Middle frontal gyrus (tissue), 1 donor: ENCODE results near the gene NGB.
"Not testable (repeated sequence)": the region's sequence is repeated elsewhere in the genome, so short reads cannot be mapped to it uniquely, and the experiment has no call there.

Experiments
- DNase-seq: peaks from one replicate; pipeline ENCODE4 v3.0.0-alpha.2; 2015; ENCODE audit warnings: low spot score; ENCODE audit errors: extremely low spot score

The NGB gene, protein sequence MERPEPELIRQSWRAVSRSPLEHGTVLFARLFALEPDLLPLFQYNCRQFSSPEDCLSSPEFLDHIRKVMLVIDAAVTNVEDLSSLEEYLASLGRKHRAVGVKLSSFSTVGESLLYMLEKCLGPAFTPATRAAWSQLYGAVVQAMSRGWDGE

DNA sequence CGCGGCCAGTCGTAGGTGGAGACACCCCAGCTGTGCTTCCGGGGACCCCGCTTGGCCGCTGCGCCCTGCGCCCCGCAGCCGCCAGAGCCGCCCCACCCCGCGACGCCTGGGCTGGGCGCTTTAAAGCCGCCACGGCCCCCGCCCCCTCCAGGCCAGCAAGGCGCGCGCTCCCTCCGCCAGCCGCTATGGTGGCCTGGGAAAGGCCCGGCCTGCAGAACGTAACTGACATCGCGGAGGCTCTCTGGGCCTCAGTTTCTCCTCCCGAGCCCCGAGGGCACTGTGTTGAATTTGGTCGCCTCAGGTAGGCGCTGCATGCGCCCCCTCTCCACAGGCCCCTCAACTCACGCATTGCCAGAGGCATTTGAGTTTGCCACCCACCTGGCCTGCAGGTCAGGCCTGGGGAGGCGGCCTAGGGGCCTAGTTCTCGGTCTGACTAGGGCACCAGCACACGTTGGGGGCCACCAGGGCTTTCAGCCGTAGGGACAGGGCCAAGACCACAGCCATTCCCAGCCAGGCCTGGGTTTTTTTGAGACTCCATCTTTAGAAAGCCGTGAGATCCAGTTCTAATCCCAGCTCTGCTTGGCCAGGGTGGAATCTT lies at the start of gene NGB:
Gene NGB, minus strand, starts transcription at position 94 of the 598 bp plus-strand sequence. CDS start 269 bp downstream, outside the sequence.
- no peak for DNase-seq

DNA sequence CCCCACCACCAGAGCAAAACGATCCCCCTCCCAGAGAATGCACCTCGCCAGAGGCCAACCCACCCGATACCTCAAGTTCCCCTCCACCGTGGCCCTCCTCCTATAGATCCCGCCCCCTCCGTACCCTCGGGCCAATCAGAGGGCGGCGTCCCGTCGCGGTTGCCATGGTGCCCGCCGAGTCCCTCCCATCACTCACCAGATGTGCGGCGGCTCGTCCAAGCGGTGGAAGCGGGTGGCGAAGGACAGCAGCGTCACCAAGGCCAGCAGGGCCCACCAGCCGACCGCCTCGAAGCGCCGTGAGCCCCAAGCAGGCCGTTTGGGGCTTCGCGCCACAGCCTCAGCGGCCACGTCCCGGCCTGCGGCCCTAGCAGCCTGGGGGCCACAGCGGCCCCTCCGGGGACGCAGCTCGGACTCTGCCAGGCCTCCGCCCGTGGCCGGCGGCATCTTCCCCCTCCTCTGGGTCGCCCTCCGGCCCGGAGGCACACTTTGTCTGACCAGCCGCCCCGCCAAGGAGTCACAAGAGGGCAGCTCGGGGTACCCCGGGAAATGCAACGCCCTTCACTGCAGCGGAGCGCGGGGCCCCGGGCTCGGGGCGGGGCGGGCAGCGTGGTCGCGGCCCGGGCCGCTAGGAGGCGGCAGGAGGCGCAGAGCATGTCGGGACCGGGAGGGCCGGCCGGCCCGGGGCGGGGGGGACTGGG lies 49.4 kb upstream of the NGB start, which contains the start of gene POMT2:
Gene POMT2, minus strand, starts transcription at position 646 of the 698 bp plus-strand sequence. Its CDS starts 202 bp downstream, at position 444.
- DNase-seq, result peak; percentile 85

DNA sequence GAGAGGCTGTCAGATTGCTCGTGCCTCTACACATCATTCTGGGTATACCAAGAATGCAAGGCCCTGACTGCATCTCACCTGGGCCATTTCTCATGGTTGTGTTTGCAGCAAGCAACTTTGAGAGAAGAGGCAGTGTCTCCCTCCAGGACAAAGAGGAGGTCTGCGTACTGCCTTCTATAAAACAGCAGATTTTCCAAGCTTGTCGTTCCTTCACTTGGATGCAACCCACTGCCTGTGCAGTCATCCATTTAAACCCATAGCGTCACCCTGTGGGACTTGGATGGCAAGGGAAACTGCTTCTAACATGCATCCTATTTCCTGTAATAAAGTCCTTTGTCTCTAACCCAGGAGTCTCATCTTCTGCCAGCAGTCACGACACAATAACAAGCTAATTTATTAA lies 48.4 kb upstream of the NGB start:
- no peak for DNase-seq

DNA sequence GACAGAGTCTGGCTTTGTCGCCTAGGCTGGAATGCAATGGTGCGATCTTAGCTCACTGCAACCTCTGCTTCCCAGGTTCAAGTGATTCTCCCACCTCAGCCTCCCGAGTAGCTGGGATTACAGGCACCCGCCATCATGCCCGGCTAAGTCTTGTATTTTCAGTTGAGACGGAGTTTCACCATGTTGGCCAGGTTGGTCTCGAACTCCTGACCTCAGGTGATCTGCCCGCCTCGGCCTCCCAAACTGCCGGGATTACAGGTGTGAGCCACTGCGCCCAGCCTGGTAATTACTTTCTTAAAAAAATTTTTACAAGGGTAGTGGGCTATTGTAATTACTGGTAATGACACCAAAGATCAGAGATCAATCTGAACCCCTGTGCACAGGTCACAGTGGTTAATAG lies 47.8 kb upstream of the NGB start:
- DNase-seq, result not testable (repeated sequence)

DNA sequence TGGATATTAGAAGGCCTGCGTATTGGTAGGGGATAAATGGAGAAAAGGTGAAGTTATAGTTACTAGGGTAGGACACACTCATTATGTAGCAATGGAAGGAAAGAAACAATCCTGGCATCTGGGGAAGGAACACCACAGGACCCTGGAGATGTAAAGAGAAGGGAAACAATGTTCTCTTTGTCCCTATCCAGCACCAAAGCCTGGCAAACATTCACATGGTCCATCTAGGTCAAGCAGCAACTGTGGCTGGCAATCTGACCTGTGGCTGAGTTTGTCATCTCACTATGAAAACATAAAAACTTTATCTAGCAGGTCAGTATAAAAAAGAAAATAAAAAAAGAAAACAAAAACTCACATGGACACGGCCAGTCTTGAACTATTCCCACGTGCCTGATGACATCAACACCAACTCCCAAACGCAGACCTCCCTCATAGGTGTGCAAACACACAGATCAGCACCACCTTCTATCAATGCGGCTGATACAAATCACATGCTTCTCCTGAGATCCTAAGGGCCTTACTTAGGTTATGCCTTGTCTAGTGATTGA lies 47.1 kb upstream of the NGB start:
- no peak for DNase-seq

DNA sequence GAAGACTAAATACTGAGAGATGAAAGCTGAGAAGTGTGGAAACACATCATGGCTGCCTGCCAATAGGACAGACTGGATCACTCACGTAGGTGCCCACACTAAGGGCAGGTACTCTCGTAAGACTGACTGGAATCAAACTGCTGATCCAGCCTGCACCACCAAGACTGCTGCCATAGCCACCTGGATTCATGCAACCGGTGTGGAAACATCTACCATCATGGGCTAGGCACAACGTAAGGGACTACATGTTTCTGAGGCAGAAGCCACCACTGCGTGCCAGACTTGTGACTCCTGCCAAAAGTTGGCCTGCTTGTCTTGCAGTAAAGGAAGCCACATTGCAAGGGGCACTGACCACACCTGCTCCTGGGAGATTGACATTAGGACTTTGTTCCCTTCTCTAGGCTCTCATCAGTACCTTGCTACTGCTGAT lies 45.9 kb upstream of the NGB start:
- DNase-seq, result no peak

DNA sequence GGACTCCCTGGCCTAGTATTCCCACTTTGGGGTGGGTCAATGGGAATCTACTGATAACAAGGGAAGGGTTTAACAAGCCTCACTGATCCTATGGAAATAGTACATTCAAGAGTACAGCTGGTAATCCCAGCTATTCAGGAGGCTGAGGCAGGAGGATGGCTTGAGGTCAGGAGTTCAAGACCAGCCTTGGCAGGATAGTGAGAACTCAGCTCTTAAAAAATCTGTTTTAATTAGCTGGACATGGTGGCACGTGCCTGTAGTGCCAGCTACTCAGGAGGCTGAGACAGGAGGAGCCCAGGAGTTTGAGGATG lies 45.1 kb upstream of the NGB start:
- no peak for DNase-seq

DNA sequence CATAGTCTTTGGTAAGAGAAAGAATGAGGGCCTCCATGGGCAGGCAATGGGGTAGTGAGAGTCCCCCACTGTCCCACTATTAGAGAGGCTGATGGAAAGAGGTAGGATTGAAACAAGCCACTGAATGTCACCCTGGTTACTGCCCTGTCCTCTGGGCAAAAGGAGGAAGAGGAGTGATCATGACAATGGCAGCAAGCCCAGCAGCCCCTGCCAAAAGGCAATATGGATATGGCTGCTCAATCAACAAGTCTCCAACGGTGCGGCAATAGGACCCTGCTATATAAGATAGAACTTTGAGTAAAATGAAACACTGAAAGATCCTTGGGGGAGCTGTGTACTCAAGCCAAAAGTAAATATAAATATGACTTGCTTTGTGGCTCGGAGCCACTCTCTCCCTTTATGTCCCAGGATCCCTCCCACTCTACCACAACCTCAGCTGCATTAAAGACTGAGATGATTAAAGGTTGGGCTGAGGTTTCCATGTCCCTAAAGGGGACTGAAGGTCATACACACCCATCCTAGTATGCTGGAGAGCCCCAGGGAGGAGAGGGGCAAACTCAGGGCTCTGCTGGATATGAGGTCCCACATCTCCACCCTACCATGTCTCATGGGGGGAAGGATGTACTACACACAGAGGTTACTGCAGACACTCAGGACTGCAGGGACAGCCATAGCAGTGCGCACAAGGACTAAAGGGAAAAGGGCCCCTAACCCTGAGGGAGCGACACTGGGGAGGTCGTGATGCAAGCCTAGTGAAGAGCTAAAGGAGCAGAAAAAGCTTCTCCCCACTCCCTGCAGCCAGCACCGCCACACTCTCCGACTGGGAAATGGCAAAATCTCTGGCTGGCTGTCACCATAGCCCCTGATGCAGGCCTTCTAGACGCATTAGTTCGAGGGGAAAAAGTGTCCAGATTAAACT lies 43.8 kb upstream of the NGB start:
- no peak for DNase-seq

DNA sequence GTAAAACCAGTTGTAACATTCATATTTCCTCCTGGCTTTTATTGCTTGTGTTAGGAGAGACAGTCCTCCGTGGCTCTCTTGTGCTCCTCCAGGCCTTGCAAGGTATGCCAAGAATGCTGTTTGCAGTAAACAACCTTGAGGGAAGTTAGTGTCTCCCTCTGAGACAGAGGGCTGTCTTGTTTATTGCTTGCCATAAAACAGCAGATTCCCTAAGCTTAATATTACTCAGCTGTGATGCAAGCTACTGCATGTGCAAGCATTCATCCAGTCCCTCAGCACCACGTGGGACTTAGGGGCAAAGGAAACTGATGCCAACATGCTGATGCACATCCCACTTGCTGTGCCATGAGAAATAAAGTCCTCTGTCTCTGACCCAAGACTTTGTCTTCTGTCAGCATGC lies 43.0 kb upstream of the NGB start:
- no peak for DNase-seq

DNA sequence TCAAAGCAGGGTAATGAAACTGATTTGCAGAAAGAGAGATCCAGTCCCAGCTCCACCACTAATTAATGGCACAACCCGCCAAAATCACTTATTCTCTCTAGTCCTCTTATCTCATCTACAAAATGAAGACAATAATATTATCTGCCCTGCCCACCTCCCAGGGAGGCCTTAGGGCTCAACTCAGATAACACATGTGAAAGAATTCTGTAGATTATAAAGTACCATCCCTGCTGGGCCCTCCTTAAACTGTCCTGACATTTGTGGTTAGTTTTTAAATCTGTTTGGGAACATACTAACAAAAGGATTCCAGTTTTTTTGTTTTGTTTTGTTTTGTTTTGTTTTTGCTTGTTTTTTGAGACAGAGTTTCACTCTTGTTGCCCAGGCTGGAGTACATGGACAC lies 42.4 kb upstream of the NGB start:
- no peak for DNase-seq

DNA sequence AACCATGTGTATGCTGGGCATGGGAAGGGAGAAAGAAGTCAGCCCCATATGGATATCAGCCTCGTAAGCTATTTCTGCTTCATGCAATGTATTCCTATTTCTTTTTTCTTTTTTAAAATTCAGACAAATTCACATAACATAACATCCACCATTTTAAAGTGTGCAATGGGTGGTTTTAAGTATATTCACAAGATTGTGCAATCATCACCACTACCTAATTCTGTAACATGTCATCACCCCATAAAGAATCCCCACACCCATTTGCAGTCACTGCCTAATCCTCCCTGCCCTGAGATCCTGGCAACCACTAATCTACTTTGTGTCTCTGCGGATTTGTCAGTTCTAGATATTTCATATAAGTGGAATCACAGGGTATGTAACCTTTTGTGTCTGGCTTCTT lies 40.2 kb upstream of the NGB start:
- DNase-seq, result no peak

DNA sequence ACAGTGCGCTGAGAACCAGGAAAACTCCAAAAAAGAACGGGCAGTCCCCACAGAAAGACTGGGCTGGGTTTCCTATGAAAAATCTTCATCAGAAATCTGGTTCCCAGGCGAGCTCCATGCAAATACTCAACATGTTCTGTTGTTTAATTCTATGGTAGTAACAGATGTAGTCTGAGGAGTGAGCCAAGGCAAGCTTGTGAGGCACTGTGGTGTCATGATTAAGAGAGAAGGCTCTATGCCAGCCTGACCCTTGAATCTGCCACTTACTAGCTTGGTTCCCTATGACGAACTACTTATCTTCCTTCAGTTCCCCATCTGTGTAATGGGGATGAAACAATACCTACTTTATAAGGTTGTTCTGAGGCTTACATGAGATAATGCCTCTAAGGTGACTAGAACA lies 39.0 kb upstream of the NGB start:
- no peak for DNase-seq

DNA sequence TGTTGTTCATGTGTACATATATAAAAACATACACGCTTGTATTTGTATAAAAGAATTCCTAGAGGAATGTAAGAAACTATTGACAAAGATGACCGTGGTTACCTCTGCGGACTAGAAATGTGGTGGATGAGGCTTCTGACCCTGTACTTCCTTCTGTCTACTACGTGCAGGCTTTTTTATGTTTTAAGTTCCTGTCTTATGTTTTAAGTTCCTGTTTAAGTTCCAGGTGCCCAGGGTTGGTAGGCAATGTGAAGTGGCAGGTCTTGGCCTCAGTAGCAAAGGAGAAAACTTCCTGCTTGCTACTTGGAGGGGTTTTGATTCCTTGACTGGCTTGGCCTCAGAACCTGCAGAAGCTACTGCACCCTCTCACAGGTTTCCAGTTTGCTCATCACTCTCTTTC lies 38.1 kb upstream of the NGB start:
- DNase-seq, result no peak

DNA sequence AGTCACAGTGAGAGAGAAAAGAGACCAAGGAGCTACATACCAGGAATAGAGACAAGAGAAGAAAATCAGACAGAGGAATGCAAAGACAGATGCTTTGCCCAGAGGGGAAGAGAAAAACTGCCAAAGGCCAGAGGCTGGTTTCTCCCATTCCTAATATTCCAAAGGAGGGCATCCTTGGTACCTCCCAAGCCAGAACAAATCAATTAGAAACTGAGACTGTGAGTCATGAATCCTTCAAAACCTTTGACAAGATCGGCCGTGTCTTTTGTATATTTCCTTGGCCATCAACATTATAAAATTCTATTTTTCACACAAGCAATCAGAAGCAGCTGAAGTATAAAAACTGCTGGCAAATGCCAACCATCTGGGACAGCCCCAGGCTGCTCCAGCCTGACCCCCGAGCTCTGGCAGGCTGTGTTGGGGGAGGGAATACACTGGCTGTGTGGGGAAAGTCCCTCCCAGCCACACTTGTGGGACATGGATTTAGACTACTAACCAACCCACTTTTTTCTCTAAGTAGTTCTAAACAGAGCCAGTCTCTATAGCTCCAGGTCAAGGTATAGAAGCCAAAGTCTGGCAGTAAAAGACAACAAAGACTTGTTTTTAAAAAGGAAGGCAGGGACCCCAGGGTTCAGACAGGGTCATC lies 36.0 kb upstream of the NGB start:
- no peak for DNase-seq

DNA sequence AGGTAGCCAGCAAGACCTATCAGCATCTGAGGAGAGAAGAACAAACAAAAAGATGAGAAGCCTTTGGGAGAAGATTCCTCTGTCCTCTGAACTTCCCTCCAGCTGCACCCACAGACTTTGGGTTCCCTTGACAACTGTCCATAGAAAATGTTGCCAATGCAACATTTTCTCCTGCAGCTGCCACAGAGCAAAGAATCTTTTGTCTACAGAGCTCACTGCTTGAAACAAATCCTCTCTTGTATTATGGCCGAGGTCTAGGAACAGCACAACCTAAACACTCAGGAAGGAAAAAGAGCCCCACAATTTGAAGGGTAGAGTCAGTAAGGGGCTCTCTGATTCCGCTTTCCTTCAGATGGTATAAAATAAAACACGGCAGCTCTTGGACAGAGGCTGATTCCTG lies 35.4 kb upstream of the NGB start:
- DNase-seq, result peak; percentile 61

DNA sequence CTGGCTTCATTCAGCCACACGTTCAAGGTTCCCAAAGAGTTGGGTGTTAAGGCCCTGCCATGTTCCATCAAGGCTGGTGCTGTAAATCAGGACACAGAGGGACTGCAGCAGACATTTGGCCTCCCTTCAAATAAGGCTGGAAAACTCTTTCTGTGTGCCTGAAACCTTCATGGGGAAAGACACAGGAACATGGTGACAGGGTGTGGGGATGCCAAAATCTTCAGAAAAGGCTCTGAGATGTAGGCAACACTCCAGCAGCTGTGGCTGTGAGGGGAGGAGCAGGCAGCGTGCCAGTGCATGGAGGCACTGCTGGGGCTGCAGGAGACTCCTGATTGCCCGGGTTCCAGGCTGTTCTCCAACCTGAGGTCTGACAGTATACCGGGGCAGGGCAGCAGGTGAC lies 34.7 kb upstream of the NGB start:
- DNase-seq, result peak; percentile 66

DNA sequence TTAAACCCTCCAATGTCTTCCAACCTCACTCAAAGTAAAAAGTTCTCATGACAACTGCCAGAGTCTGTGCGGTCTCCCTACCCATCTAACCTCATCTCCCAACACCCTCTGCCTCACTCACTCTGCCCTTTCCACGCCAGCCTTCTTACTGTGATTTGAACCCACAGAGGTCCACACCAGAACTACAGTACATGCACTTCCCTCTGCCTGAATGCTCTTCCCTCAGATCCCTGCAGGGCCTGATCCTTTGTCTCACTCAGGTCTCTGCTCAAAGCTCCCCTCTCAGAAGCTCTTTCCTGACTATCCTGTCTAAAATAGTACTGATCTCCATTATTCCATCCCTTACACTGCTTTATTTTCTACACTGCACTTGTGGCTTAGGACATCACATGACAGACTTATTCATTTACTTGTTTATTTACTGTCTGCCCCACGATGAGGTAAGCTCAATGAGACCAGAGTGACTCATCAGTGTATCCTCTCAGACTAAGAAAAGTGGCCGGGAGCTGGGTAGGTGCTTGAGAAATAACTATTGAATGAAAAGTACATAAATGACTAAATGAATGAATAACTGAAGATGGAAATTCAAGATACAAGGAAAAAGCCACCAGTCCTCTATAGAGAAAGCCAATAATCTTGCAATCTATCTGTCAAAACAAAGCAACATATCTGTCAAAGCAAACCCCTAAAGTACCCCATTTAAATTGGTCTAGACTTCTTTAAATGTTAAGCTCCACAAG lies 32.6 kb upstream of the NGB start:
- DNase-seq, result no peak

DNA sequence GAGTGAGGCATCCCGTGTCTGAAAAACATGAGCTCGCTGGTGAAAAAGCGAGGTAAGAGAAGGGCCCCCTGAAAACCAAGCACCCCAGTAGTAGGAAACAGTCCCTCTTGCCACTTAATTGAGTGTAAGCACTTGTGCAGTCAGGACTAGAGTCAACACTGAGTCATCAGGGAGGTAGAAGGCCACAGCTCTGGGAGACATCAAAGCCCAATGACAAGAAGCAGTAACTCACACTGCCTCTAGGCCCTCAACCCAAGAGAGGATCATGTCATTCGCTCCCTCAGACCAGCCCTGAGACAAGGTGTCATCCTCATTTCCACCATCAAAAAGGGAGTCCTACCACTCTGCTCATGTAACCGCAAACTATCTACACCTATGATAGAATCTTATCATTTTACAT lies 31.9 kb upstream of the NGB start:
- no peak for DNase-seq

DNA sequence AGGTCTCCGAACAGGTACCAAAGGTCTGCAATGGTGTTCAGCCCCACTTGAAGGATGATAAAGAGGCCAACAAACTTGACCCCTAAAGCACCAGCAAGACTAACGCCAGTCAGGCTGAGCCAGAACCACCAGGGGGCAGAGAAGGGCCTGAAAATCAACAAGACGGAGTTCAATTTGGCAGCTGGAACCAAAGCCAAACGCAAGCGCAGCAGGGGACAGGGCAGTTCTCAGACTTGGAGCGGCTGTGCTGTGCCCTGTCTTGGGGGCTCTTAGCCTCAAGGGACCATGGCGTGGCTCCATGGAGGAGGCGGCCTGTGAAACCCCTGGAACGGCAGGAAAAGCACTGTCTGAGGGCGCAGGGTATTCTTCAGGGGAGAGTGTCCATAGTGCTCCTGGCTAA lies 30.1 kb upstream of the NGB start:
- DNase-seq, result peak; percentile 76

DNA sequence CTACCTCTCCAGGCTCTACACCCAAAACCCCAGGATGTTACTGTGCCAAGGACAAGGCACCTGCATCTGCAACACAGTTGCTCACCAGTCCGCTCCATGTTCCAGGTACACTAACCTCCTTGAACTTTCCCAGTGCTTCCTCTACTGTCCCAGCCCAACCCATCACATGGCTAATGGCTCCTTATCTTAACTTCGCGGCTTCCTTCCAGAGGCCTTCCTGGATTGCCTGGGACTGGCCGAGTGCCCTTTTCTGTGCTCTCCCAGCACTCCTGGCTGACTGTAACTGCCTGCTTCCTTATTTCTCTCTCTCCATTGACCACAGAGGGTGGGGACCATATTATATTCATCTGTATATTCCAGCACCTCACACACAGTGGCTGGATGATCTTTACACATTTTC lies 28.8 kb upstream of the NGB start:
- DNase-seq, result no peak

DNA sequence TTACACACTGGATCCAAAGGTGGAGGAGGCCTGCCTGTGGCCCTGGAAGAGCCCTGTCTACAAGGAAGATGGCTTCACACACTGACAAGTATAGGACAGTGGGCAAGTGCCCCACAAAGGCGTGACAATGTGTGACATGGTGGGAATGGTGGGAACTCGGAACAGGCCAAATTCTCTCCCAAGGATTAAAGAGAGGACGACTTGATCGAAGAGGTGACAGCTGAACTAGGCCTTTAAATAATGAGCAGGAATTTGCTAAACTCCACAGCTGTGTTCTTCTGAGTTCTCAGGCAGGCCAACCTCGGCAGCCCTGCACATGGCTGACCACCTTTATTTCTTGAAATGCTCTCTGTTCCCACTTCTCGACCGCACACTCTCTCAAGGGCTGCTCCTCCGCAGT lies 25.9 kb upstream of the NGB start:
- no peak for DNase-seq
